Esophagus squamous epithelium (tissue), 5 donors: ENCODE results near the gene OPRM1. TPM values are rescaled to one million over a fixed set of nuclear protein-coding genes. Genes with fewer than 3 reads are reported as not detected.

Experiments
- DNase-seq: peaks from one replicate; lab custom pipeline; 2025; lab: John Stamatoyannopoulos, UW
- H3K27ac ChIP-seq, 4 donors: fragments of 200-600 bp; sonication (generic); one replicate each; pipeline ENCODE4 v1.5.1; 2016 to 2019; ENCODE audit warnings: mild to moderate bottlenecking in 1 of 4
- H3K27me3 ChIP-seq, 4 donors: fragments of 200-600 bp; sonication (generic); 1 replicate in 3 of 4; 2 replicates in 1 of 4; pipeline versions ENCODE4 v1.5.1 to v1.6.0; 2017 to 2021; ENCODE audit warnings: antibody characterized with exemption in 1 of 4
- H3K36me3 ChIP-seq, 3 donors: fragments of 200-600 bp; sonication (generic); one replicate each; pipeline ENCODE4 v1.5.1; 2016 to 2019
- H3K4me1 ChIP-seq, 3 donors: fragments of 200-600 bp; sonication (generic); one replicate each; pipeline ENCODE4 v1.5.1; 2017 to 2019
- H3K4me3 ChIP-seq, 4 donors: fragments of 200-600 bp; sonication (generic); 1 replicate in 3 of 4; 2 replicates in 1 of 4; pipeline ENCODE4 v1.5.1; 2016 to 2019; ENCODE audit warnings: mild to moderate bottlenecking in 2 of 4, moderate library complexity in 1 of 4
- H3K9me3 ChIP-seq, 3 donors: fragments of 200-600 bp; sonication (generic); one replicate each; pipeline ENCODE4 v1.5.1; 2016 to 2019
- CTCF ChIP-seq, 6 experiments: fragments of 450-650 bp in 4 of 6; fragments of 200-600 bp in 2 of 6; sonication (generic) in 2 of 6; IDR thresholded peaks; one replicate each; pipeline ENCODE4 v1.5.1; 2016 to 2019; ENCODE audit warnings: antibody characterized with exemption in 6 of 6, mild to moderate bottlenecking in 4 of 6, moderate library complexity in 4 of 6
- POLR2A ChIP-seq, 4 donors: fragments of 450-650 bp; IDR thresholded peaks; one replicate each; pipeline ENCODE4 v1.6.1; 2017; ENCODE audit warnings: antibody characterized with exemption in 4 of 4, mild to moderate bottlenecking in 4 of 4, moderate library complexity in 3 of 4
- WGBS, 2 donors: methylation state at CpG; one replicate each; pipeline ENCODE4 v1.1.5; 2018; 5-methylcytosine and 5-hydroxymethylcytosine counted together
- intact Hi-C: fragments of 100-400 bp; cut with DNase I; formaldehyde crosslinking; loops from one replicate; pipeline ENCODE4 v1.15.0; 2022
- total RNA-seq, 4 donors: library from RNA; depleted of rRNA; stranded (reverse); fragments of >200 nt; gene quantifications; one replicate each; pipeline ENCODE4 v1.1.0, GENCODE V29; 2016
- donor health status: DM: yes; HTN: yes; CAD: no.

Gene OPRM1
- total RNA-seq, 4 donors from 2014 or later: not detected

GRCh38 chr6:154206141-154206540, 167.1 kb downstream of the OPRM1 start:
- 93 to 98% methylated on average over 2 of the region's 2 CpGs for WGBS, 2 donors
- H3K27me3 ChIP-seq: no peaks in the 10 kb centered on the region
- no peak for TF ChIP-seq CTCF (IDR thresholded peaks at IDR 0.05)
- TF ChIP-seq POLR2A (IDR thresholded peaks at IDR 0.05): no peak
- no peak overlapping the region for H3K4me3 ChIP-seq
- no peaks in the 10 kb centered on the region for H3K9me3 ChIP-seq
- no peak for DNase-seq
- peaks cover 0 to 4% (median 0%) of the 10 kb centered on the region in 3 donors for H3K4me1 ChIP-seq
- H3K36me3 ChIP-seq: peaks cover 0 to 6% (median 0%) of the 10 kb centered on the region in 3 donors
- no peak overlapping the region for H3K27ac ChIP-seq
- intact Hi-C loops: no loop called here

- Histone ChIP-seq H3K4me1 (peaks cover 0 to 4% (median 0%) of the 10 kb centered on the region in 3 donors), H3K36me3 (peaks cover 0 to 6% (median 0%) of the 10 kb centered on the region in 3 donors), H3K9me3 (no peaks in the 10 kb centered on the region), H3K27ac (no peak overlapping the region), H3K27me3 (no peaks in the 10 kb centered on the region), H3K4me3 (no peak overlapping the region)
- TF ChIP-seq CTCF (IDR thresholded peaks at IDR 0.05): no peak
- TF ChIP-seq POLR2A (IDR thresholded peaks at IDR 0.05): no peak
- DNase-seq: no peak
- intact Hi-C loops: no loop called here
- WGBS, 2 donors: 67 to 75% methylated on average over 4 of the region's 4 CpGs
Measured at GRCh38 chr6:154206996-154207395, 168.0 kb downstream of the OPRM1 start.

- intact Hi-C loops: no loop called here
- H3K36me3 ChIP-seq: peaks cover 0 to 6% (median 0%) of the 10 kb centered on the region in 3 donors
- no peaks in the 10 kb centered on the region for H3K27me3 ChIP-seq
- H3K4me1 ChIP-seq: peaks cover 0 to 4% (median 0%) of the 10 kb centered on the region in 3 donors
- 60 to 67% methylated on average over 3 of the region's 3 CpGs for WGBS, 2 donors
- no peak overlapping the region for H3K27ac ChIP-seq
- no peaks in the 10 kb centered on the region for H3K9me3 ChIP-seq
- DNase-seq: no peak
- TF ChIP-seq POLR2A (IDR thresholded peaks at IDR 0.05) (no peak), CTCF (IDR thresholded peaks at IDR 0.05) (no peak)
- no peak overlapping the region for H3K4me3 ChIP-seq
Measured at GRCh38 chr6:154209555-154209954, 170.5 kb downstream of the OPRM1 start.

- intact Hi-C loops: no loop called here
- no peak for DNase-seq
Measured at GRCh38 chr6:154210678-154211077, 171.6 kb downstream of the OPRM1 start.

GRCh38 chr6:154213782-154214181, 174.7 kb downstream of the OPRM1 start:
- TF ChIP-seq POLR2A (IDR thresholded peaks at IDR 0.05) (no peak), CTCF (IDR thresholded peaks at IDR 0.05) (no peak)
- Histone ChIP-seq H3K9me3 (no peaks in the 10 kb centered on the region), H3K4me3 (no peak overlapping the region), H3K4me1 (peaks cover 0 to 4% (median 0%) of the 10 kb centered on the region in 3 donors), H3K36me3 (no peaks in the 10 kb centered on the region), H3K27me3 (no peaks in the 10 kb centered on the region), H3K27ac (no peak overlapping the region)
- WGBS, 2 donors: 84 to 87% methylated on average over 3 of the region's 3 CpGs
- intact Hi-C loops: no loop called here
- DNase-seq: no peak

More at GRCh38 chr6:154210678-154211077, 171.6 kb downstream of the OPRM1 start:
- no peak overlapping the region for H3K27ac ChIP-seq
- no peaks in the 10 kb centered on the region for H3K27me3 ChIP-seq
- H3K4me3 ChIP-seq: no peak overlapping the region
- peaks cover 0 to 4% (median 0%) of the 10 kb centered on the region in 3 donors for H3K4me1 ChIP-seq
- TF ChIP-seq POLR2A (IDR thresholded peaks at IDR 0.05): no peak
- TF ChIP-seq CTCF (IDR thresholded peaks at IDR 0.05): no peak
- H3K36me3 ChIP-seq: peaks cover 0 to 6% (median 0%) of the 10 kb centered on the region in 3 donors
- no peaks in the 10 kb centered on the region for H3K9me3 ChIP-seq
